PC-9 (cell line): Measurements from ENCODE around the gene EML1.

ENCODE experiments used
- CTCF ChIP-seq: fragments of 200-600 bp; sonication (generic); conservative IDR thresholded peaks from 2 replicates; pipeline ENCODE4 v1.6.1; 2017; ENCODE audit warnings: mixed run types, antibody characterized with exemption, mild to moderate bottlenecking, moderate library complexity
- EZH2 ChIP-seq: fragments of 200-600 bp; sonication (generic); IDR thresholded peaks from 2 replicates; pipeline ENCODE4 v1.8.0; 2017; ENCODE audit warnings: antibody characterized with exemption, low read depth

- TF ChIP-seq EZH2 (no peak), CTCF (no peak)
Measured at GRCh38 chr14:99816642-99817041, 23.4 kb downstream of the EML1 start.
